ENCODE results near the gene COPS7A. TPM values are rescaled to one million over a fixed set of nuclear protein-coding genes. Genes with fewer than 3 reads are reported as not detected.

Gene COPS7A
- total RNA-seq, 1 experiment from 2014 or later = 34.2 TPM

- no peak overlapping the region for H2BK5ac ChIP-seq (ENCODE audit: insufficient read length, low read length)
- H3K56ac ChIP-seq (ENCODE audit: insufficient read length, low read depth, low read length) = no peak overlapping the region
- H4K20me1 ChIP-seq (ENCODE audit: control insufficient read depth, insufficient read depth, insufficient read length) = no peaks in the 10 kb centered on the region
- H3K4me1 ChIP-seq (ENCODE audit: insufficient read depth, low read length) = 0 out of 2 replicates have a peak, but pooled peaks cover 2% of the 10 kb centered on the region
- no peak overlapping the region for H4K8ac ChIP-seq (replicated peaks; ENCODE audit: insufficient read length, low read depth, low read length)
- H3K9me3 ChIP-seq (ENCODE audit: control insufficient read depth, low read depth, low read length) = no peaks in the 10 kb centered on the region
- no peak overlapping the region for H3K4me2 ChIP-seq (ENCODE audit: insufficient read depth, insufficient read length, low read length)
- no peaks in the 10 kb centered on the region for H3K79me1 ChIP-seq (ENCODE audit: insufficient read depth, low read depth, low read length, poor library complexity, severe bottlenecking)
- no peak overlapping the region for H2BK20ac ChIP-seq (ENCODE audit: low read depth, low read length, poor library complexity, severe bottlenecking)
- Mint-ChIP-seq H3K27ac (peak overlapping the region in 1 of 3 experiments; percentile 1; a peak in 2 of 7 replicates), H3K4me1 (peaks cover 29 to 49% of the 10 kb centered on the region in 2 experiments), H3K9me3 (no peaks in the 10 kb centered on the region), H3K27me3 (ENCODE audit: low read depth) (no peaks in the 10 kb centered on the region; the same call in 1 of the 2 replicates), H3K4me3 (no peak overlapping the region), H3K36me3 (ENCODE audit: insufficient read depth in 1 of 3, low read depth in 3 of 3) (peaks cover 0 to 4% (median 2%) of the 10 kb centered on the region in 3 experiments; a peak in 5 of 7 replicates)
- no peak overlapping the region for H3K23ac ChIP-seq (ENCODE audit: insufficient read length, low read depth, low read length)
- no peak overlapping the region for H3K27ac ChIP-seq (ENCODE audit: insufficient read length, low read depth, low read length)
- H3K4ac ChIP-seq (ENCODE audit: low read depth, low read length) = no peak overlapping the region
- H3K27me3 ChIP-seq (ENCODE audit: insufficient read depth, low read length) = no peaks in the 10 kb centered on the region
- no CpG with 5 or more reads among the region's 8 CpGs for WGBS (ENCODE audit: extremely low coverage, insufficient read length, low lambda C conversion rate)
- DNase-seq = no peak
- H3K23me2 ChIP-seq (ENCODE audit: insufficient read length, low read depth, low read length, poor library complexity, severe bottlenecking) = no peaks in the 10 kb centered on the region
- no peak overlapping the region for H3K9ac ChIP-seq (ENCODE audit: extremely low read depth, insufficient read length, low read length)
- H2AFZ ChIP-seq (ENCODE audit: low read length) = no peak overlapping the region
- no peak for TF ChIP-seq CTCF (conservative IDR thresholded peaks at IDR 0.05)
- no peak overlapping the region for H2BK15ac ChIP-seq (ENCODE audit: low read depth, low read length)
- H4K91ac ChIP-seq (ENCODE audit: insufficient read length, low read depth, low read length) = no peak overlapping the region
- no peak overlapping the region for H3T11ph ChIP-seq (ENCODE audit: low read length)
- no peak overlapping the region for H3K18ac ChIP-seq (ENCODE audit: insufficient read length, low read depth, low read length)
- no peak overlapping the region for H2AK5ac ChIP-seq (ENCODE audit: insufficient read length, low read length)
- H3K79me2 ChIP-seq (ENCODE audit: insufficient read depth, low read length) = peaks cover 2% of the 10 kb centered on the region; the same call in 1 of the 2 replicates
- H2BK12ac ChIP-seq (ENCODE audit: insufficient read length, low read depth, low read length) = no peak overlapping the region
- no peak overlapping the region for H4K5ac ChIP-seq (ENCODE audit: insufficient read length, low read depth, low read length)
- no peak overlapping the region for H3K14ac ChIP-seq (ENCODE audit: insufficient read depth, low read length)
- no peak overlapping the region for H2BK120ac ChIP-seq (ENCODE audit: low read depth, low read length, poor library complexity, severe bottlenecking)
Measured at GRCh38 chr12:6757028-6757690, 33.3 kb downstream of the COPS7A start.
